DMS 273 (cell line): Measurements from ENCODE around the gene AP2A1.

ENCODE experiments used
- DNase-seq: peaks from one replicate; lab custom pipeline; 2025; ENCODE audit not compliant: unreplicated experiment; lab: John Stamatoyannopoulos, UW

The AP2A1 gene

DNA sequence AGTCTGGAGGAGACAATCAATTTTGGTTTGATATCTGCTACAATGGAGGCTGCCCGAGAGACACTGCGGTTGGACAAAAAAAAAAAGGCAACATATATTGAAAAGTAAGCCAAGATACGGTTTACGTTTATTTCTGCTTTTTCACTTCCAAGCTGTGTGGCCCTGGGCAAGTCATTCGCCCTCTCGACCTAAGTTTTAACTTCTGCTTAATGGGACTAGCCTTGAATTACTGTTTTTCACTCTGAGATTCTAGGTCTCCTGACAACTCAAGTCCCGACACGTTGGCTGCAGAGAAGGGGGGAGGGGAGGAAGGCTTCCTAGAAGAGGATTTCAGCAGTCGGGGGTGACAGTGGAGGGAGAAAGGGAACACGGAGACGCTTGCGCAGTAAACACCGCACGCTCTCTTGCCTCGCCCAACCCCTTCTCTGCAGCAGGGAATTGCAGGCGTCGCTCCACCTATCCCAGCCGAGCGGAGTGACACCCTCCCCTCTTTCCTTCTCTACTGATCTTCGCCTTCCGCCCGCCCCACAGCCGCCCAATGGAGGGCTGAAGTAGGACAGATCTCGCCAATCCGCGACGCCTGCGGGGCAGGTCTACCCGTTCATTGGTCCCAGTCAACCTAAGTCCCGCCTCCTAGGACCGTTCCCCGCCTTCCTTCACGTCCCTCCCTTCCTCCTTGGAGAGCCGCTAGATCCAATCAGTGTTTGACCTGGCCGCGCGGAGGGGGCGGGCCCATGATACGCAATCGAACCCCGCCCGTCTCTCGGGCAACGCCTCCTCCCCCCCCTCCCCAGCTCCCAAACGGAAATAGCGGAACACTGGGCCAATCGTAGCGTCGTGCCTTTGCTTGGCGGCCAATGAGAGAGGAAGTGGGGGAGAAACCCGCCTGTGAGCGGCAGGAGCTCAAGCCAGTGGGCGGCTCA is 533 bp upstream of the AP2A1 start:
- DNase-seq: peak; percentile 100

DNA sequence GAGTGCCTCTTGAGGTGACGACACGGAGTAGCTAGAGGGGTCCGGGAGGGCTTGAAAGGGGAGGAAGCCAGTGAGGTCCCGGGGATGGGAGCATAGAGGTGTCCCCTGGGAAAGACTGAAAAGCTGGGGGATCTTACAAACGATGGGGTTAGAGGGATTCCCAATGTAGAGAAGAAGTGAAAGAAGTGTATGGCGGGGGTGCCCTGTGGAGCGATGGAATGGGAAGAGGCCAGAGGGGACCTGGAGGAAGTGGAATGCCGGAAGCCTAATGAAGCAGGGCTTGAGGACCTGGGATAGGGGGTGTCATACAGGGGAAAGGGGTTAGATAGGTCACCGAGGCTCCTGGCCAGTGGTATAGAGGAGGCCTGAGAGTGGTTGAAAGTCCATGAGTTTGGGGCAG is 580 bp downstream of the AP2A1 start:
- DNase-seq: peak; percentile 48

DNA sequence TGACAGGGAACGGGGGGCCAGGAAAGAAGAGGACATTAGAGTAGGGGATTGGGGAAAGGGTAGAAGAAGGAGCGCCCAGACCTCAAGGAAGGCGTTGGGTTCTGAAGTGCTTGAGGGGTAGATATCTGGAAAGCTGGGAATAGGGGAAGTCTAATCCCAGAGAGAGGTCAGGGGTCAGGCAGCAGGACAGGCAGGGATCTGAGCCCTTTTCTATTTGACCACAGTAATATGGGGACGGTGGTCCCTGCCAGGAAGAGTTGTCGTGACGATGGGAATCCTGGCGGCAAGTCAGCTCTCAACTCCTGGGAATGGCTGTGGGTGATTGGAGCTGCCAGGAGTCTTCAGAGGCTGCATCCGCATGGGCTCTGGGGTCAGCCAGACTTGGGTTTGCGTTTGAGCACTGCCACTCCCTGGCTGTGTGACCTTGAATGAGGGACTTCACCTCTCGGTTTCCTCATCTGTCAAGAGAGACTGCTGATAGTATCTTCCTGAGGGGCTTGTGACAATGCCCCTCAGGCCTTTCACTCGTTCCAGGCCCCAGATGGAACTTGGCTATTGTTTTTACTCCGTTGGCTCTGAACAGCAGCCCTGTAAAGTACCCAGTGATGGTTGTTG is 1.3 kb downstream of the AP2A1 start:
- DNase-seq: no peak

DNA sequence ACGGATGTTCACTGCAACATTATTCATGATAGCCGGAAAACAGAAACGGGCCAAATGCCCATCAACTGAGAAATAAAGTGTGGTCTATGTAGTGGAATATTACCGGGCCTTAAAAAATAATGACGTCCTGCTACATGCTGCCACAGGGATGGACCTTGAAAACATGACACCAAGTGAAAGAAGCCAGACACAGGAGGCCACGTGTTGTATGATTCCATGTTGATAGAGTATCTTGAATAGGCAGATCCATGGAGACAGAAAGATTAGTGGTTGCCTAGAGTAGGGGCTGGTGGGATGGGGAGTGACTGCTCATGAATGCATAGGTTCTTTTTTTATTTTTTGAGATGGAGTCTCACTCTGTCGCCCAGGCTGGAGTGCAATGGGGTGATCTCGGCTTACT is 3.7 kb downstream of the AP2A1 start:
- DNase-seq: no peak

DNA sequence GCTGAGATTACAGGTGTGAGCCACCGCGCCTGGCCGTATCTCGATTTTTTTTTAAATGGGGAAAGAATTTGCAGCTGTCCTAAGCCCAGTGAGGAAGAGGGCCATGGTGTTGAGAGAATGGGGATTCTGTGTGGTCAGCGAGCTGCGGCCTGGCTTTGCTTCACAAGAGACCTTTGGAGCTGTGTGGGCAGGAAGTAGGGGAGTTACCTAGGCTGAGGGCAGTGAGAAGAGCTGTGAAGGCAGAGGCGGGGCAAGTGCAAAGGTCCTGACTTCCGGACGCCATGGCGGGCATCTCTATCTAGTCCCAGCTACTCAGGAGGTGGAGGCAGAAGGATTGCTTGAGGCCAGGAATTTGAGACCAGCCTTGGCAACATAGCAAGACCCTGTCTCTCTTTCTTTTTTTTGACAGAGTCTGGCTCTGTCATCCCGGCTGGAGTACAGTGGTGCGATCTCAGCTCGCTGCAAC is 4.9 kb downstream of the AP2A1 start:
- DNase-seq: no peak

DNA sequence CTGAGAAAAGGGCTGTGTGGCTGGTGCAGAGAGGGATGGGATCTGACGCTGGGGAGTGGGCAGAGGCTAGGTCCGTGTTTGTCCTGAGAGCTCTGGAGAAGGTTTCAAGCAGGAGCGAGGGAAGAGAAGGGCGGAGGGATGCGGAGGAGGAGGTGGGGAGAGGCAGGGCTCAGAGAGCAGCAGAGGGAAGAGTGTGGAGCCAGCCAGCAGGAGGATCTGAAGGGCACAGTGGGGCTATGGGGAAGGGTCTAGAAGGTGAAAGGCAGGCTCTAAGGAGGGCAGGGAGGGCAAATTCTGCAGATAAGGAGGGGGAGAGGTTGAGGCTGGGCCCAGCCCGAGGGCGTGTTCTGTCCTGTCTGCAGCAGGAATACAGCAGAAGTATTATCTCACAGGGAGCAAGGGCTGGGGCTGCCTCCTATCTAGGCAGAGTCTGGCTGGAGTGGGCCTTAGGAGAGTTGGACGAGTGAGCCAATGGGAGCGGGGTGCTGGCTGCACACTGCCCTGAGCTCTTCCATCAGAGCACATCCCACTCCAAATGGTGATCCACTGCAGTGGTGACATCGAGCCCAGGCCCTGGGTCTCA is 6.1 kb downstream of the AP2A1 start:
- no peak for DNase-seq

DNA sequence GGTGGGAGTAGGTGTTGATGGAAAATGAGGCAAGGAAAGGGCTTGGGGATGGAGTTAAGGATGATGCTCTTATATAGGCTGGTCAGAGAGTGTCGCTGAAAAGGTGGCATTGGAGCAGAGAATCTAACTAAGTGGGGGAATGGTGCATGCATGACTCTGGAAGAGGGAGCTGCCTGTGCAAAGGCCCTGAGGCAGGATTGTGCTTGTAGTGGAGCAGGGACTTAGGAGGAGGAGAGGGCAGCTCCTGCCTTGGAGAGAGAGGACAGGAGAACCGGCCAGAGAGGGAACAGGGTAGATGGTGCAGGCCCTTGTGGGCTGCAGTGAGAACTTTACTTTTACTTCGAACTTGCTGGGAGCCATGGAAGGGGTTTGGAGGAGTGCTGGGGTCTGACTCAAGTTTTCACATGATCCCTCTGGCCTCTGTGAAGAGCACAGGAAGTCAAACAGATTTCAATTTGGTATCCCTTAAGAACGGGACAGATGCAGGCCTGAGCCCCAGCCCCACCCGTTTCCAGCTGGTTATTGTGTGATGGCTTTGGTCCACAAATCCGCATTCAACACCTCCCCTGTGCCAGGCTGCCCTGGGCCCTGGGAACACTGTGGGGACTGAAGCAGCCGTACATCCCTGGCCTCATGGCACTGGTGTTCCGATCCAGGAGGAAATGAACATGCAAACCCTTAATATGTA is 7.0 kb downstream of the AP2A1 start:
- DNase-seq: no peak

DNA sequence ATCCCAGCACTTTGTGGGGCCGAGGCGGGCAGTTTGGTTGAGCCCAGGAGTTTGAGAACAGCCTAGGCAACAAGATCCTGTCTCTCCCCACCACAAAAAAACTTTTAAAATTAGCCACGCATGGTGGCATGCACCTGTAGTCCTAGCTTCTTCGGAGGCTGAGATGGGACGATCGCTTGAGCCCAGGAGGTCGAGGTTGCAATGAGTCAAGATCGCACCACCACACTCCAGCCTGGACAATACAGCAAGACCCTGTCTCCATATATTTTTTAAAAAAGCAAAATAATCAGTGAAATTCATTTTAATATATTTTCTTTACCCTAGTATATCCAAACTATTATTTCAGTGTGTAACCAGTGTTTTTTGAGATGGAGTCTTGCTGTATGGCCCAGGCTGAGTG is 8.2 kb downstream of the AP2A1 start:
- no peak for DNase-seq

DNA sequence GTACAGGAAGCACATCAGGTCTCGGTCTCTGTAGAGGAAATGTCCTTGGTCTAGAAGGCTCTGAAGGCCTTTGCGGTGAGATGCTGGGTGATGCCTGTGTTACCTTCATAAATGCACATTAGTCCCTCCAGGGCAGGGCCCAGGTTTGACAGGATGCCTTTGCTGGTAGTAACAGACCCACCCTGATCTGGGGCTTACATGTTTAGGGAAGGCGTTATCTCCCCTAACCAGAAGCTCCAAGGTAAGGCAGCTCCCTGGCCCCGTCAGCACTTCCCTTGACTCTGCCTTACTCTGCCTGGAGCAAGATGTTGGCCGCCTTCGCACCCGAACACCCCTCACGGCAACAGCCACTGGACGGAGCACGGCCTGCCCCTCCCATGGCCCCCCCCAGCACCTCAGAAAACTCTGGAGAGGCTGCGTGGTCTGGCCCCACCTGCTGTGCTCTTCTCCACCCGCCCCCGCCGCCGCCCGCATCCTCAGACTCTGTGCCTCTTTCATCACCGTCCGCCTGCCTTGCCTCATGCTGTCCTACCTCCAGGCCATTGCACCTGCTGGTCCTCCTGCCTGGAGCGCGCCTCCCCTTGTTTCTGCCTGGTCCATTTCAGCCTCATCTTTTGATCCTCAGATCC is 9.1 kb downstream of the AP2A1 start:
- no peak for DNase-seq

DNA sequence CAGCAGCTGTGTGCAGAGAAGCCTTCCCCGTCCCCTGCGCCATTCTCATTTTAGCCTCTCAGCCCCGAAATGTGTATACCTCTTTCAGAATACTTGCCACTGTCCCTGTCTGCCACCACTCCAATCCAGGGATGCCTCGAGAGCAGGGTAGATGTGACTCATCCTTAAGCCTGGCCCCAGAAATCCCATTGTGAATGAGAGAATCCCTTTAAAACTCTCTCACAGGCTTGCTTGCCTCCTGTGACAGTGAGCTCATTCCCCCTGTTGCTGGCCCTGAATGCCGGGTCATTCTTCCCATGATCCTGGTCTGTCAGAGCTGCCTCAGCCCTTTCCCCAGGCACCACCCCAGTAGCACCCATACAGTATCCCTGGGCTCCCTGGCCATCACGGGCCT is 9.6 kb downstream of the AP2A1 start:
- no peak for DNase-seq

DNA sequence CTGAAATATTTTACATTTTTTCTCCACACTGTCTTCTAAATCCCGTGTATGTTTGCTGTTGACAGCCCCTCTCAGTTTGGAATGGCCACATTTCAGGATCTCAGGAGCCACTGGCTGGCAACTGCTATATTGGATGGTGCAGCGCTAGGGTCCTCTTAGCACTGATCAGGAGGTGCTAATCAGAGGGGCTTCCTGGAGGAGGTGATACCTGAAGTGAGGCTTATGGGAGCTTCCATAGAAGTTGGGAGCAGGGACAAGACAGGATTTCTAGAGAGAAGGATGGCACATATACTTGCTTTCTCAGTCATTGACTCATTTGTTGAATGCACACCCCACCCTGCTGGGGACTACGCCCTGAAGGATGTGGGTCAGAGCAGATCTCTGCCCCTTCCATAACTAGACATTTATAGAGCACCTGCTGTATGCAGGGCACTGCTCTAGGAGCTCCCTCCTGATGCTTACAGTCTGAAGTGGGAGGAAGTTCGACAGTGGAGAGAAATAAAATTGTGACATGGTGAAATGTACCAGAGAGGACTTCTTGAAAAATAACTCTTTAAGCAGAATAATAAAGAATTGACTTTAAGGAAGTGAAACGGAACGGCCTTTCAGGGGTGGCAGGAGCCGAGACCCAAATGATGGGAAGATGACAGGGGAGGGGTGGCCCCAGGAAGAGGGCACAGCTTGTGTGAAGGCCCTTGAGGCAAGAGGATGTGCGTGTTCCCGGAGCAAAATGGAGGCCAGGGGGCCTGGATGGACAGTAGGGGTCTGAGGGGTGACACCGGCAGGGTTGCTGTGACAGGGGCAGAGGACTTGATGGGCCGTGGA is 13.1 kb downstream of the AP2A1 start:
- DNase-seq: no peak

DNA sequence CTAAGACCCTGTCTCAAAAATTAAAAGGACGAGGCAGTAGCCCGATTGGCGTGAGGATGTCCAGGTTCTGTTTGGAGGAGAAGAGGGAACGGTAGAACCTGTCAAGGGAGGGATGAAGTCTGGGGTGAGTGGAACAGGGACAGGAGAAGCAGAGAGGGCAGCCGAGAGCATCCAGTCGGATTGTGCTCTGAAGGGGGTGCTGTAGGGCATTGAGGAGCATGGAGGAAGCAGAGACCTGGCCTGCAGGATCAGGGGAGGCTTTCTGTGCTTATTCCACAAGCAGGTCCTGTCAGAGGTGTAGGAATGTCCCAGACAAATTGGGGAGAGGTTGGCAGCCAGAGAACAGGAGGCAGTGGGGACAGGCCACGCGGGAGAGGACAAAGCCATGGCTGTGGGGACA is 14.1 kb downstream of the AP2A1 start:
- DNase-seq: peak; percentile 16

DNA sequence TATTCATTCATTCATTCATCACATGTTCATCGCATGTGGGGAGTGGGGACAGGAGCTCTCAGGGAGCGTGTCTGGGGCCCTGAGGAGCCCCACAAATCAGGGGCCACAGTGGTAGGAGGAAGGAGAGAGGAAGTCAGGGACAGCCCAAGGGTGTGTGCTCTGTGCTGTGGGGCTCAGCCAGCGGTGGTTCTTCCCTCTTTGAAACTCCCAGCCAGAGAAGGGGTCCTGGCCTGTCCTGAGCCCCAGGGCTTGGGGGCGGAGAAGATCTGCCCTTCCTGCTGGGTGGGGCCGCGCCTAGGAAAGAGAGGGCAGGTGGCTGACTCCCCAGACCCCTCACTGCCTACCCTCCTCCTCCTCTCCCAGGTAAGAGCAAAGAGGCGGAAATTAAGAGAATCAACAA is 14.6 kb downstream of the AP2A1 start:
- no peak for DNase-seq

DNA sequence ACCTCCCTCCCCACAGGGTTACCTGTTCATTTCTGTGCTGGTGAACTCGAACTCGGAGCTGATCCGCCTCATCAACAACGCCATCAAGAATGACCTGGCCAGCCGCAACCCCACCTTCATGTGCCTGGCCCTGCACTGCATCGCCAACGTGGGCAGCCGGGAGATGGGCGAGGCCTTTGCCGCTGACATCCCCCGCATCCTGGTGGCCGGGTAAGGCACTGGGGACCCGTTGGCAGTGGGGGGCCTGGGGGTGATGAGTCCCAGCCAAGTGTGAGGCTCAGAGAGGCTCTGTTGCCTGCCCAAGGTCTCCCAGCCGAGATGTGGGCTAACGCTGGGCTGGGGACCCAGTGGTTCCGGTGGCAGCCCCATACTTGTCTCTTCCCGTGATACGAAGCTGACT is 15.7 kb downstream of the AP2A1 start:
- DNase-seq: no peak

DNA sequence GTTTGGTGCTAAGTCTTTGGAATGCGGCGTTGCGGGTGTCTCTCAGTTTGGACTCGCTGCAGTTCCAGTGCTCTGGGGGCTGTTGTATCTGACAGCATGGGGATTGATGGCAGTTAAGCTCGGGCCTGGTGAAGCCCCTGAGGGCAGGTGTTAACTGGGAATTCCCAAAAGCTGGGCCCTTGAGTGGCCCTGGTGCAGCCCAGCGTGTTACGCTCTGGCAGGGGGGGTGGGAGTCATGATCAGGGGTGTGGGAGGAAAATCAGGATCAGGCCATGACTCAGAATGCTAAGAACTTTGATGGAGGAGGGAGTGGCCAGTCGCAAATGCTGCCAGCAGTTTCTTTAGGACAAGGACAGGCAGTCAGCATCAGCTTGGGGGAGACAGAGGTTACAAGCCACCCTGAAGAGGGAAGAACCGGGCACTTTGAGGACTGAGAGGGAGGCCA is 19.6 kb downstream of the AP2A1 start:
- no peak for DNase-seq

DNA sequence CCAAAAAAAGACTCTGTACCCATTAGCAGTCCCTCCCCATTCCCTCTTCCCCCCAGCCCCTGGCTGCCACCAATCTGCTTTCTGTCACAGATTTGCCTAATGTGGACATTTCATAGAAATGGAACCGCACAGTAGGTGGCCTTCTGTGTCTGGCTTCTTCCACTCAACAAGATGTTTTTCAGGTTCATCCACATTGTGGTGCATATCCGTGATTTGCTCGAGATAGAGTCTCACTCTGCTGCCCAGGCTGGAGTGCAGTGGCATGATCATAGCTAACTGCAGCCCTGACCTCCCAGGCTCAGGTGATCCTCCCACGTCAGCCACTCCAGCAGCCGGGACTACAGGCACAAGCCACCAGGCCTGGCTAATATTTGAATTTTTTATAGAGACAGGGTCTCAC is 20.9 kb downstream of the AP2A1 start:
- no peak for DNase-seq

DNA sequence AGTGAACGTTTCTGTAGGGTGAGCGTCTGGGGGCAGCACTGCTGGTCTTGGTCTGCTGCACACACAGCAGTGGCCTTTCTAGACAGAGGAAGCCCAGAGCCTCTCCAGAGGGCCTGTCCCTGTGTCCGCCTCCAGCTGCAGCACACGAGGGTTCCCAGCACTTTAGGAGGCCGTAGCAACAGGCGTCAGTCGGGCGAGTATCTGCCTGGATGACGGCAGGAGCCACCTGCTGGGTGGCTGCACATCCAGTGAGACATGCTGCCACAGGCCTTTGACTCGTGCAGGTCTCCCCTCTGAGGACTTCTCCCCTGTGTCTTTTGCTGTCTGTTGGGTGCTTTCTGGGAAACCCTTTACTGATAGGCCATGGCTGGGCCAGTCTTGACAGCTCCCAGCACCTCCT is 22.1 kb downstream of the AP2A1 start:
- DNase-seq: no peak

DNA sequence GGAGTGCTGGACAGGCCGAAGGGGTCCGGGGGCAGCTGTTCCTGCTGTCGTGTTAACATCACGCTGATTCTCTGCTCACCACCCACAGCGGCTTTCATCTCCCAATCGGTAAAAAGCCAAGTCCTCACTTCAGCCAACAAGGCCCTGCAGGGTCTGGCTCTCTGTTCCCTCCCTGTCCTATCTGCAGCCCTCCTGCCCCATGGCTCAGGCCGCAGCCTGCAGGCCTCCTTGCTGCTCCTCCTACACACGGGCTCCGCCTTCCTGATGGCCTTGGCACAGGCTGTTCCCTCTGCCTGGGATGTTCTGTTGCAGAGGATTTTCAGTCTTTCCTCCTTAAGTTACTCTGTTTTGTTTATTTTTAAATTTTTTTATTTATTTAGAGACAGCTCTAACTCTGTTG is 24.1 kb downstream of the AP2A1 start:
- no peak for DNase-seq

DNA sequence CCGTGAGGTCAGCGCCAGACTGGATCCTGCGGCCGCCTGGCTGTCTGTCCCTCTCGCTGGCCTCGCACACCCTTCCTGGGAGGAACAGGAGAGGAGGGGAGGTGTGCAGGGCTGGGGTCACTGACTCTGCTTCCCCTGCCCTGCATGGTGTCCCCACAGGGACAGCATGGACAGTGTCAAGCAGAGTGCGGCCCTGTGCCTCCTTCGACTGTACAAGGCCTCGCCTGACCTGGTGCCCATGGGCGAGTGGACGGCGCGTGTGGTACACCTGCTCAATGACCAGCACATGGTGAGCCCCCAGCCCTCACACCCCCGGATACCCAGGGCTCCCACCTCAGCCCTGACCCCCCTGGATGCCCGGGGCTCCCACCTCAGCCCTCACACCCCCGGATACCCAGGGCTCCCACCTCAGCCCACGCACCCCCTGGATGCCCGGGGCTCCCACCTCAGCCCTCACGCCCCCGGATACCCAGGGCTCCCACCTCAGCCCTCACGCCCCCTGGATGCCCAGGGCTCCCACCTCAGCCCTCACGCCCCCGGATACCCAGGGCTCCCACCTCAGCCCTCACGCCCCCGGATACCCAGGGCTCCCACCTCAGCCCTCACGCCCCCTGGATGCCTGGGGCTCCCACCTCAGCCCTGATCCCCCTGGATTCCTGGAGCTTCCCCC is 25.1 kb downstream of the AP2A1 start:
- no peak for DNase-seq
